HG03575 (cell line): ENCODE results near the gene ACAD8.

ENCODE experiments used
- ATAC-seq: cut with Tn5 transposase; IDR thresholded peaks from one replicate; pipeline ENCODE4 v1.9.1; 2021; ENCODE audit not compliant: unreplicated experiment, insufficient number of reproducible peaks, low FRiP score; ENCODE audit errors: extremely low read depth

Gene ACAD8

DNA sequence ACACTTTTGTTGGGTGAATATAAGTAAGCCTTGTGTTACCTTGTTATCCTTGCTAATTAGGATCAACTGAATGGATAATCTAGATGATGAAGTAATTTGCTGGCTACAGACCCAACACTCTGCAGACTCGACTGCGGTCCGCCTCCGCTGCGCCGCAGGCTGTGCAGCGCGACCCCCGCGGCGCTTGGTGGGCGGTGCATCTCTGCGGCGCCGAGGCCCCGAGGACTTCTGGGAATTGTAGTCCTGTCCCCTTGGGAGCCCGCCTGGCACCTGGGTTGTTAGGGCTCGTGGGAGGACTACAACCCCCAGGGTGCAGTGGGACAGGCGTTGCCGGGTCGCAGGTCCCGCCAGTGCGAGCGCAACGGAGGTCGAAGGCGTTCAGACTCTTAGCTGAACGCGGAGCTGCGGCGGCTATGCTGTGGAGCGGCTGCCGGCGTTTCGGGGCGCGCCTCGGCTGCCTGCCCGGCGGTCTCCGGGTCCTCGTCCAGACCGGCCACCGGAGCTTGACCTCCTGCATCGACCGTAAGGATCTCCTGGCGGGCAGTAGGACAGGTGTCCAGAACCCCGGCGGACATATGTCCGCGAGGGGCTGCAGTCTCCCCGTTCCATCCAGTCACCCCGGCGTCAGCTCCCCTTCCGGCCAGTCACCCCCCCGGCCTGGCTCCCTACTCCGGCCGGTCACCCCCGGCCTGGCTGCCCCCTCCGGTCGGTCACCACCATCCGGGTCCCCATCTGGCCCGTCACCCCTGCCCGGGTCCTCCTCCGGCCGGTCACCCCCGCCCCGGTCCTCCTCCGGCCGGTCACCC is at the start of gene ACAD8, which contains the start of gene THYN1:
Gene ACAD8 (plus strand): TSS at position 381 of the 806 bp plus-strand sequence. CDS start 33 bp downstream, at position 414.
Gene THYN1 (minus strand): TSS at position 165 of the 806 bp plus-strand sequence. CDS start 470 bp downstream, outside the sequence.
- peak; percentile 97 for ATAC-seq

DNA sequence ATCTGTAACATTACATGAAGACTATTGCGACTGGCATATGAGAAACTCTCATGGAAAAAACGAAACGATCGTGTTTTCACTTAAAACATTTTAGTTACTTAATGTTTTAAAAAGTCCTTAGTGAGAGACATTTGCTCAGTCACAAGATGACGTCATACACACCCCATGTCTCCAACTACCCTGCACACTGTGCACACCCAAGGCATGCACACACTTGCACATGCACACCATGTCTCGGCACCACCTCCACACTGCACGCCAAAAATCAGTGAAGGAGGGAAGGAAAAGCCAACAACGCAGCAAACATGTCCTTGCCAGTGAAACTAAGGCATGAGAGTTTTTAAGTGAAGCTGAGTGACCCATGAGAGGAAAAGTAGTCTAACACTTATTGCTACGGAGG is 47.6 kb upstream of the ACAD8 start:
- ATAC-seq, result no peak

DNA sequence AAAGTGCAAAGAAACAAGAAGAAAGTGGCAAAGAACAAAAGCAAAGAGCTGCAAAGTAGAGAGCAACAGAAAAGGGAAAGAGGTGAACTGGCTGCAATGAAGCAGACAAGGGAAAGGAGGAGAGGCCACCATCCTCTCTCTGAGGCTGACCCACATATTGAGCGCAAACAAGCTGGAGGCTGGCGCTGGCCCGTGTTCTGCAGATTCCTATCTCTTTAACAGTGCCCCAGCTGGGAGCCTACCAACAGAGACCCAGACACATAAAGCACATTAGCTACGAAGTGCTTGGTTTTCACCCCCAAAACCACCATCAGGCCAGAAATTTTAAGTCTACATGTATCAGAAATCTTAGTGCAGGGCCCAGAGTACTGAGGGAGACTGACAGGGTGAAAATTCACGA is 47.2 kb upstream of the ACAD8 start:
- no peak for ATAC-seq

DNA sequence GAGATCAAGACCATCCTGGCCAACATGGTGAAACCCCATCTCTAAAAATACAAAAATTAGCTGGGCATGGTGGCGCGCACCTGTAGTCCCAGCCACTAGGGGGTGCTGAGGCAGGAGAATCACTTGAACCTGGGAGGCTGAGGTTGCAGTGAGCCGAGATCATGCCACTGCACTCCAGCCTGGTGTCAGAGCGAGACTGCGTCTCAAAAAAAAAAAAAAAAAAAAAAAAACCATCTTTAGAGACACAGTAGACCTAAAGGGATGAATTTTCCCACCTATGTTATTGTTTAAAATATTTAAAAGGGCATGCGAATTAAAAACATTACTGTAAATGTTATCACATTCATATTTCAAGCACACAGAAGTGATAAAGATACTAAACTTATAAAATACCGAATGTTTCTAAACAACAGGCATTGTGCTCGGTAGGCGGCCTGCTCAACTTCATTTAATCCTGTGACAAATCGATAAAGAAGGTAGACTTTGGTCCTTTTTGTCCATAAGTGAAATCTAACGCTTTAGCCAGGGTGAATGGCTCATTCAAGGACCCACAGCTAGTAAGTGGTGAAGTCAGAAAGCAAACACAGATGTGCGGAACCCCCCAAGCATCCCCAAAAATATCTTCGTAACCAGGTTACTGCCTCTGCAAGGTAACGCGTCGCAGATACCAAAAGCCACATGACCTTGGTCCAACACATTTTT is 45.7 kb upstream of the ACAD8 start:
- ATAC-seq, result no peak

DNA sequence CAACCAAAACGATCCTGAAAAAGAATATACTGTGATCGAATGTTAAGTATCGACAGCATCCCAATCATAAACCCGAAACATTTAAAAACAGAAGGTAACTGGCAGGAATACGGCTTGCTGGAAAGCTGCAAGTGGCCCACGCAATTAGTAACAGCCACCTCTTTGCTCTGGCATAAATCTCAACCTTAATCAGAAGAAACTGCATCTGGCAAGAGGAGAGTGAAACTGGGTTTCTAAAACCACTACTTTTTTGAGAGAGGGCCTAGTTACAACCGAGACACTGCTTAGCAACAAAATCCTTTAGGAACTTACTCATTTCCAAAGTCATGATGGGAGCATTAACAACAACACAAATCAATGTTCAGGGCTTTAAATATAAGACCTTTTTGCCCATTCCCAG is 37.5 kb upstream of the ACAD8 start:
- no peak for ATAC-seq

DNA sequence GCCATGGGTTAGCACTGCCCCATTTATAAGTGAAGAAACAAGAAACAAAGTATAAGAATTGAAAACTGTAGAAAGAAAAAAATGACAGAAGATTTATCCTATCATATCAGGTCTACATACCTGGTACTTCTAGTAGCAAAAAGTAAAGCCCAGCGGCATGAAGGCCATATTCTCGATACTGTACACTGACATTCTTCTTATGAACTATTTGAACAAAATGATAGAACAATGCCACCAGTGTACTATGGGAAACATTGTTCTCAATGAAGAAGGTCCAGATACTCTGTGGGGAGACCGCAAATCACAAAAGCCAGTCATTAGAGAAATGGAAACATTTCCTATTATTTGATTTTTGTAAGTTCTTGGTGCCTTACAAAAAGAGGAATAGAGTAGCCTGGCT is 36.6 kb upstream of the ACAD8 start:
- no peak for ATAC-seq

DNA sequence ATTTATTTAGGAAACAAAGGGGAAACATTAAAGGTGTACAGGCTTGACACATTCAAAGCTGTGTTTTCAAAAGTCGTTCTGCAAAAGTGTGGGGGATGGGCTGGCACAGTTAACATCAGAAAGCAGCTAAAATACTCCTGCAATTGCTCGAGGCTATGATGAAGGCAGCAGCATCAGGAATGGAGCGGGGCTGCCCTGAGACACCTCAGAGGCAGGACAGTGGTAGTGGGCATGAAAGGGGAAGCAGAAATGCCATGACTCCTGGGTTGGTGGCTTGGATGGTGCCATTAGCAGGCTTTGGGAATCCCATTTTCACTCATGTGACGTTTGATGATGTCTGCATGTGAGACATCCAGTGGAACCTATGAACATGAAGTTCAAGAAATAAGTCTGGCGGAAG is 30.2 kb upstream of the ACAD8 start:
- no peak for ATAC-seq

DNA sequence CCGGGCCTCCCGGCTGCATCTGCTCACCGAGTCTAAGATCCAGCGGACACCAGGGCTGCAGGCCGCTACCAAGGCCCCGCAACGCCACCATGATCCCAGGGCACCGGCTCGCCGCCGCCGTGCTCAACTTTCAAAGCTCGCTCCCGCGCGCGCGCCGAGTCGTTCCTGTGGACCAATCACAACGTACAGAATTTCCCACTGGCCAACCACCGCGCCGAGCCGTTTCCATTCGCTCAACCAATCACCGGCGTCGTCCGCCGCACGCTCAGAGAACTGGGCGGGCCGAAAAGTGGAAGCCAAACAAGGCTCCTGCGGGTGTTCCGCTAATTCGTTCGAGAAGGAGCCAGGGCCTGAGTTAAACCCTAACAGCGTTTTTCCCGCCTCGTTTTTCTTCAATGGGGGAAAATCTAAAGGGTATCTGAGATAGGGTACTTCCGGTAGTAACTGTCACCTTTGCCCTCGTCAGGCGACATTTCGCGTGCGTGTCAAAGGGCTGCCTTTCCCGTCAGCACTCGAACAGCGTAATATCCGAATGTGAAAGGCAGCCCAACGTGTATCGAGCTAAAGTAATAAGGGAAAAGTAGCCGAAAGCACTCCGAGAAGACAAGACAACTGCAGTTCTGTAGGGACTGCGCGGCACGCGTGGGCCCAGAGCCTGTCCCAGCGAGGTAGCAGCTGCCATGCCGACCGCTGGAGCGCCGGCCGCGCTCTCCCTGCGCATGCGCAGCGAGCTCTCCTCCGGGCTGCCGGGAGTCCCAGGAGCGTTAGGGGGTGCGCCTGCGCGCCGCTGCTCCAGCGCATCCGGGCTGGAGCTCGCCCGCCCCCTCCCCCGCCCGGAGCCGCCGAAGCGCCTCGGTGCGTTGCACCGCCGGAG is 29.3 kb upstream of the ACAD8 start, which contains the start of the genes NCAPD3 and VPS26B:
Gene NCAPD3 (minus strand): TSS at position 132 of the 874 bp plus-strand sequence. CDS start 41 bp downstream, at position 91.
Gene VPS26B (plus strand): TSS at position 836 of the 874 bp plus-strand sequence. CDS start 452 bp downstream, outside the sequence.
- peak; percentile 42 for ATAC-seq

DNA sequence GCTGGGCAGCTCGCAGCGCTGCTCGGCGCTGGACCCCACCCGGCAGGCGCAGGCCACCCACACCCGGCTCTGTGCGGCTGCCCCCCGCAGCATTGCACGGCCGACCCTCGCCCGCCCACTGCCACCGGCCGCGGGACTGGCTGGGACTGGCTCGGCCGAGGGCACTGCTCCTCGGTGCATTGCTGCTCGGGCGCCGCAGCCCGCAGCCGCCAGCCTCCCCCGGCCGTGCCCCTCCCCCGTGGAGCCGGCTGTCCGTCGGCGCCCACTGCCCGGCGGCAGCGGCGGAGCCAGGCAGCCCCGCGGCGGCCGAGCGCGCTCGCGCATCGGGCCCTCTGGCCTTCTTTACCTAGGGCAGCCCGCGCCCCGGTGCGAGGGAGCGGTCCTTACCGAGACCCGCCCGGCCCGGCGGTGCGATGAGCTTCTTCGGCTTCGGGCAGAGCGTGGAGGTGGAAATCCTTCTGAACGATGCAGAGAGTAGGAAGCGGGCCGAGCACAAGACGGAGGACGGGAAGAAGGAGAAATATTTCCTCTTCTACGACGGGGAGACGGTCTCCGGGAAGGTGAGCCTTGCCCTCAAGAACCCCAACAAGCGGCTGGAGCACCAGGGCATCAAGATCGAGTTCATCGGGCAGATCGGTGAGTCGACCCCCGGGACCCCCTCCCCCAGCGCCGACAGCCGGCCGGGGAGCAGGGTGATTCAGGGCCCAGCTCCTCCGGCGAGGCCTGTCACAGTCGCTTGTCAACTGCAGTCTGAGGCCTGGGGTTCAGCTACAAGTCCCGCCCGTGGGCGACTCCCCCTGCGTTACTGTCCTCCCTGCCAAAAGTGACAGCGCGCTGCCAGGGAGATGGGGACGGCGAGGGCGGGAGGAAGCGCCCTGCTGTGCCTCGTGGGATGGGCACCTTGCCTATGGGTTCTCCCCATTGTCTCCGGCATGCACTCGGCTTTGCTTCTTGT is 28.4 kb upstream of the ACAD8 start:
- no peak for ATAC-seq

DNA sequence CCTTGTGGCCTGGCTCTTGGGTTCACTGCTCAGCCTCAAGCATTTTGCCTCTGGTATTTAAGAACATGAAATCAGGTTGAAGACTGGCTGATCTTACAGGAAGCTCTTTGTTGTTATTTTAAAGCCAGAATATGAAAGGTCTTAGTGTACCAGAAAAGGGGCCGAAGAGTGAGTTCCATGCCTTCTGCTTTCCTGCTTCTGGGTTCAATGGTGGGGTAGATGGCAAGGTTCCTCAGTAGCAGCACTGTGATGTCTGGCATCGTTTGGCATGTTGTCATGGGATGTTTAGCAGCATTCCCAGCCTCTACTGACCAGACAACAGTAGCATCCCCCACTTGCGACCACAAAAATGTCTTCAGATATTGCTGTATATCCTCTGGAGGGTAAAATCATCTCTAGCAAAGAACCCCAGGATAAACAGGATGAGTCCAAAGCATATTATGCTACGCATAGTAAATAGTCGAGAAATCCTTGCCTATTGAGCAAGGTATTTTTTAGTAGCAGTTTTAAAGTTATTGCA is 26.5 kb upstream of the ACAD8 start:
- no peak for ATAC-seq

DNA sequence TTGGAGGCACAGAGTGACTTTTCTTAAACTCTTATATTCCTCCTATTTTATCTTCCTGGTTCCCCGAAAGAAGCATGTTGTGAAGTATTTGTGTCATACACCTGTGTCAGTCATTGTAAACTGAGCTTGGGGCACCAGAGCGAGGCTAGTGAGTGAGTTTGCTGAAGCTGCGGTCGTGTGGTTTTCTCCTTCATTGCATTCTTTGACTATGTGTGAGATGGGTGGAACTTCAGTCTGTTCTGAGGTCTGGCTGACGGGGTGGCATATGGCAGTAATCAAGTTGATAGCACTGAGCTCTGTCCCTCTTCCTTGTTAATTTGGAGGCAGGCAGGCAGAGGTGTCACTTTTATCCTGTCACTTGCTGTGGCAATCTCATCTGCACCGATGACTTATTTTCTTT is 24.7 kb upstream of the ACAD8 start:
- ATAC-seq, result peak; percentile 64

DNA sequence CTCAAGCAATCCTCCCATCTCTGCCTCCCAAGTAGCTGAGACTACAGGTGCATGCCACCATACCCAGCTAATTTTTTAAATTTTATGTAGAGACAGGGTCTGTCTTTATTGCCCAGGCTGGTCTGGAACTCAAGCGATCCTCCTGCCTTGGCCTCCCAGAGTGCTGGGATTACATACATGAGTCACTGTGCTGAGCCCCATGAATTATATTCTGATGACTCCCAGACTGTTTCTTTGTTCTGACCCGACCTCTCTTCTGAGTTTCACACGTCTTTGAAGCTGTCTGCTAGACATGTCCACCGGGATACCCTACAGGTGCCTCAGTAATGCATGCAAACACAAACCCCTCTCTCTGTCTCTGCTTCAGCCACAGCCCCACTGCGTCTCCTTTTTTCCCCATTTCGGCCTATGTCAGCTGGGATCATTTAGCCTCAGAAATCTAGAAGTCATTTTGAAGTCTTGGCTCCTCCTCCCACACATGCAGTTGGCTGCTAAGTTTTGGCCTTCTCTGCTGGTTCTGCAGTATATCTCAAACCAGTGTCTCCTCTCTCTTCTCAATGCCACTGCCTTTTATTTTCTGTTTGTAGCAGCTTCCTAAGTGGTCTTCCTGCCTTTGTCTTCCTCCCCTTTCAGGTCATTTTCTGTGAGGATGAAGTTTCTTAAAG is 24.1 kb upstream of the ACAD8 start:
- no peak for ATAC-seq

DNA sequence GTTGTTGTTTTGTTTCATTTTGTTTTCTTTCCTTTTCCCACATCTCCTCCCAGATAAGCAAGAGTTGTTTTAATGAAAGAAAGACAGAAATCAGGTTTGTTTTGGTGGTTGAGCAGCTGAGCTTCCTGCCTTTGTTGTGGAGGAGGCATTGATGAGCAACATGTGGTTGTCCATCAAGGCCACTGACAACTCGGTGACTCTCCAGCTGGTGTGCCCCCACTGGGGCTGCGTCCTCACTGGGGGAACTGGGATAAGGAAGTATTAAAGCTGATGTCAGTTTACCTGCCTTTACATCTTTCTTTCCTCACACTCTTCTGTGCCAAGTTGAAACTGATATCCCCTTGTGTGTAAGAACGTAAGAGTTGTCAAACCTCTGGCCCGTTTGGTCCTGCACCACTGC is 23.0 kb upstream of the ACAD8 start:
- no peak for ATAC-seq

DNA sequence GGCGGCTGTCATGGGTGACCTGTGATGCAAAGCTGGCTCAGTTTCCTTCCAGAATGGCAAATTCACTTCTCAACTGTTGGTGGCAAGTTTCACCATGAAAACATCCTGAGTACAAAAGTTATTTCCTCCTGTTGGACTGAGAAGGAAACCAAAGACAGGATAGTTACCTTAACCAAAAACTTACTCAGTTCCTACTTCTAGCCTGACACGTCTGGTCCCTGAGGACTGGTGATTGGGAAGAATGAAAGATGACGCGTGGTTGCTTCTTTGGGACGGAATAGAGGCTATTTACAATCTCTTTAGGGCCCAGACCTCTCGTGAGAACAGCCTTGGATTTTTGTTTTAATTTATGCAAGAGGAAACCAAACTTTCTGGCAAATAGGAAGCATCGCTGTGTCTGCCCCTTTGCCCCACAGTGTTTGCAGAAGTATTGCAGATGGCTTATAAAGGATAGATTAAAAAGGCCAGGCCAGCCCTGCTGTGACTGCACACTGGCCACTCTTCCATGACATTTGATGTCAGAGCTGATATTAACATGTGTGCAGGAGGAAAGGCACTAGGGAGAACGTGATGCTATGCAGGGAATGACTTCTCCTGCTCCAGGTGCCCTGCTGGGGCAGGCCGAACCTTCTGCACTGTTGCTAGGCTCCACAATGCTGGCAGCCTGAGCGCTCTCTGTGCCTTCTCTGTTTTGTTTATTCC is 21.3 kb upstream of the ACAD8 start:
- no peak for ATAC-seq

DNA sequence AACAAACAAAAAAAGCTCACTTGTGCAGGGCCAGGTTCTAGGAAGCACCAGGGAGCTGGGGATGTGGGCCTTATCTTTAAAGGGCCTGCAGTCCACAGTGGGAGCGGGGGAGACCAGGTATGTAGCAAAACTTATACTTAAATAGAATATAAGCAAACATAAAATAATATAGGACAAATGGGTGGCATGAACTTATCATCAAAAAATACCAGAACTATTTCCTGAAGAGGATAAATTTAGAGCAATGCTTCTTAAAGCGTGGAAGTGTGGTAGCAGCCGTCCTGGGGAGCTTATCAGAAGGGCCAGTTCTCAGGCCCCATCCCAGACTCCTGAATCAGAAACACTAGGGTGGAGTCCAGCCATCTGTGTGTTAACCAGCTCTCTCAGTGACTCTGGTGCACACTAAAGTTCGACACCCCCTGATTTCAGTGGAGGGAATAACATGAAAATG is 19.6 kb upstream of the ACAD8 start:
- no peak for ATAC-seq

DNA sequence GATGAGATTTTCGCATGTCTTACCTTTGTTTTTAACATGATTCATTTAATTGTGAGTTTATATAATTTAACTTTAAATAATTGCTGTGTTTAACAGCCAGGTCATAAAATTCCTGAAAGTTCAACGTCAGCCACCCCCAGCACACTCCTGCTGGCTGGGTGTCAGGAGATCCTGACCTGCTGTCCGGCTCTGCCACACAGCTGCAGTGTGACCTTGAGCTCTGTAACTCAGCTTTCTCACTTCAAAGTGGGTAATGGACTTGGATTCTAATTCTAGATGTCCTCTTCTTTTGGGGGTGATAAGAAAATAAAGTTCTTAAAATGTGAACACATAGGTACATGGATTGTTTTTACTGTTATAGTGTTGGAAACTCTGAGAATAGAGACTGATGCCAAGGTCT is 18.0 kb upstream of the ACAD8 start:
- no peak for ATAC-seq
